Fibroblast of pulmonary artery (primary cell): ENCODE measurements around the gene MICOS13.

ENCODE experiments used
- DNase-seq: peaks from one replicate; pipeline ENCODE4 v3.0.0-alpha.2; 2010; ENCODE audit warnings: low read depth
- H3K4me3 ChIP-seq: replicated peaks from 2 replicates; pipeline ENCODE4 v1.5.1; 2011; ENCODE audit warnings: low read depth, mild to moderate bottlenecking, control low read depth, low read length, moderate library complexity
- TF ChIP-seq, protein P1 (sequence below): IDR thresholded peaks from 2 replicates; pipeline ENCODE4 v1.5.1; 2011; ENCODE audit warnings: mild to moderate bottlenecking, control low read depth, low read length, inconsistent platforms; ENCODE audit errors: missing control alignments

Gene MICOS13

DNA sequence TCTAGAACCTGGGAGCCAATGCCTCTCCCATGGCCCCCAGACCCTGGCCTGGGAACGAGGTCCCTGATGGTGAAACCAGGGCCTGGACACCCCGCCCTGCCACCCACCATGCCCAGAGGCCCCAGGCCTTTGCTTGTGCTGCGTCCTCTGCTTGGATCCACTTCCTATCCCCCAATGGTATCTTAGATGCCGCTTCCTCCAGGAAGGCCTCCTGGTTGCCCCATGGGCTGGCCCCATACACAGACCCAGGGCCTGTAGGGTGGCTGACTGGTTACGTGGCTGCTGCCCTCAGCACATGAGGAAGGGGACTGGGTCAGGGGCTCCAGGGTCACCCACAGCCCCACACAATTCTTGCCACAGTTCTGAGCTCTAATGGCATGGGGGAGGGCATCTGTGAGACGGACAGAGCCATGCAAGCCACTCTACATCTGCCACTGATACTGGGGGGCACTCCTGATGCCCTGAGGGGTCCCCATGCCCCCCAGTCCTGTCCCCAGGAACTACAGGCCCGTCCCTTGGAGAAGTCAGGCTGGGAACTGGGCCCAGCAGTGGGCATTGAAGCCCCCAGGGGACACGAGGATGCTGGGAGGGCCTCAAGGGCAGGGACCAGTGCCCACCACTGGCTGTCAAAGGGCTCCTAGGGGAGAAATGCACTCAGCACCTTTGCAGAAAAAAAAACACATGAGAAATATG is 14.8 kb upstream of the MICOS13 start:
- no peak for DNase-seq
- no peak overlapping the region for H3K4me3 ChIP-seq
- TF ChIP-seq, protein P1, sequence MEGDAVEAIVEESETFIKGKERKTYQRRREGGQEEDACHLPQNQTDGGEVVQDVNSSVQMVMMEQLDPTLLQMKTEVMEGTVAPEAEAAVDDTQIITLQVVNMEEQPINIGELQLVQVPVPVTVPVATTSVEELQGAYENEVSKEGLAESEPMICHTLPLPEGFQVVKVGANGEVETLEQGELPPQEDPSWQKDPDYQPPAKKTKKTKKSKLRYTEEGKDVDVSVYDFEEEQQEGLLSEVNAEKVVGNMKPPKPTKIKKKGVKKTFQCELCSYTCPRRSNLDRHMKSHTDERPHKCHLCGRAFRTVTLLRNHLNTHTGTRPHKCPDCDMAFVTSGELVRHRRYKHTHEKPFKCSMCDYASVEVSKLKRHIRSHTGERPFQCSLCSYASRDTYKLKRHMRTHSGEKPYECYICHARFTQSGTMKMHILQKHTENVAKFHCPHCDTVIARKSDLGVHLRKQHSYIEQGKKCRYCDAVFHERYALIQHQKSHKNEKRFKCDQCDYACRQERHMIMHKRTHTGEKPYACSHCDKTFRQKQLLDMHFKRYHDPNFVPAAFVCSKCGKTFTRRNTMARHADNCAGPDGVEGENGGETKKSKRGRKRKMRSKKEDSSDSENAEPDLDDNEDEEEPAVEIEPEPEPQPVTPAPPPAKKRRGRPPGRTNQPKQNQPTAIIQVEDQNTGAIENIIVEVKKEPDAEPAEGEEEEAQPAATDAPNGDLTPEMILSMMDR: no peak

DNA sequence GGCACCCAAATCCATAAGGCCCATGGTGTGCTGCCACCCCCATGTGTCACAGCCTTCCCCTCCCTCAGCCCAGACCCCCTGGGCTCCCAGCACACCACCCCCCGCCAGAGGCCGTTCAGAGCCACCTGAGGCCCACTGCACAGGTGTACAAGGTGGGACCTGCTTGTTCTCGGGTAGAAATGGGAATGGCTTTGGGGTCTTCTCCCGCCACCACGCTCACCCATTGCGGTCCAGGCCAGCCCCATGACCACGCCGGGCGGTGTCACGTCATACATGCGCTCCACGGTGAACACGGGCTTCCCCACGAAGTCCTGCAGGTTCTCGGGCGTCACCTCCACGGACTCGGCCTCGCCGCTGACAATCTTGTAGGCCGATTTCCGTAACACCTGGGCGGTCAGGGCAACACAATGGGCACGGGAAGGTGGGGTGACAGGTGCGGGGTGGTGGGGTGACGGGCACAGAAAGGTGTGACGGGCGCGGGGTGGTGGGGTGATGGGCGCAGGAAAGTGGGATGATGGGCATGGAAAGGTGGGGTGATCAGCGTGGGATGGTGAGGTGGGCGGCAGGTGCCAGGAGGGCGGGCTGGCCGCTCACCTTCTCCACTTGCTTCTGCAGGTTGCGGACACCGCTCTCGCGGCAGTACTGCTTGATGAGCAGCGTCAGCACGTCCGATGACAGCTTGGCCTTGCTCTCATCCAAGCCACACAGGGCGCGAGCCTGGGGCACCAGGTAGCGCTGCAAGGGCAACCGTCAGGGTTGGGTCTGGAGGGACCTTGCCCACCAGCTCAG is 14.0 kb upstream of the MICOS13 start:
- no peak for DNase-seq
- TF ChIP-seq, protein P1: no peak
- H3K4me3 ChIP-seq: no peak overlapping the region

- no peak overlapping the region for H3K4me3 ChIP-seq
- no peak for DNase-seq
- TF ChIP-seq, protein P1: no peak
Observed at GRCh38 chr19:5693195-5694166, 13.2 kb upstream of the MICOS13 start.

DNA sequence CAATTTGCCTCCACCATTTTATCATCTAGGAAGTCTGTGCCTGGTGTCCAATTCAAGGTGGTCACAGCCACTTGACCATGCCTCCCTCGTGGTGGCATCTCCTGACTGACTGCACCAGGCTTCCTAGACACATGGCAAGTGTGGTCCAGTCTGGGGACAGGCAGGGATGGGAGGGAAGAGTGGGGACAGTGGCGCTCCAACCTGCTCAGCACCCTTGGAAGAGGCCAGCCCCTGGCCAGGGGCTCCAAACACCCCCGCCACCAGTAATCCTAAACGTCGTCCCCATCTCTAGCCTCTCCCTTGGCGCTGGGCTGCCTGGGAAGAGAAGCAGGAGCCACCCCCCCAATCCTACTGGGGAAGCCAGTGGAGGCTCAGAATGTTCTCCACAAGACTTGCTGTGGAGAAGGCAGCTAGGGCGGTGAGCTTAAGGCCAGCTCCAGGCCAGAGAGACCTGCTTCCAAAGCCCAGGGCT is 12.4 kb upstream of the MICOS13 start:
- TF ChIP-seq, protein P1: no peak
- DNase-seq: no peak
- H3K4me3 ChIP-seq: no peak overlapping the region

DNA sequence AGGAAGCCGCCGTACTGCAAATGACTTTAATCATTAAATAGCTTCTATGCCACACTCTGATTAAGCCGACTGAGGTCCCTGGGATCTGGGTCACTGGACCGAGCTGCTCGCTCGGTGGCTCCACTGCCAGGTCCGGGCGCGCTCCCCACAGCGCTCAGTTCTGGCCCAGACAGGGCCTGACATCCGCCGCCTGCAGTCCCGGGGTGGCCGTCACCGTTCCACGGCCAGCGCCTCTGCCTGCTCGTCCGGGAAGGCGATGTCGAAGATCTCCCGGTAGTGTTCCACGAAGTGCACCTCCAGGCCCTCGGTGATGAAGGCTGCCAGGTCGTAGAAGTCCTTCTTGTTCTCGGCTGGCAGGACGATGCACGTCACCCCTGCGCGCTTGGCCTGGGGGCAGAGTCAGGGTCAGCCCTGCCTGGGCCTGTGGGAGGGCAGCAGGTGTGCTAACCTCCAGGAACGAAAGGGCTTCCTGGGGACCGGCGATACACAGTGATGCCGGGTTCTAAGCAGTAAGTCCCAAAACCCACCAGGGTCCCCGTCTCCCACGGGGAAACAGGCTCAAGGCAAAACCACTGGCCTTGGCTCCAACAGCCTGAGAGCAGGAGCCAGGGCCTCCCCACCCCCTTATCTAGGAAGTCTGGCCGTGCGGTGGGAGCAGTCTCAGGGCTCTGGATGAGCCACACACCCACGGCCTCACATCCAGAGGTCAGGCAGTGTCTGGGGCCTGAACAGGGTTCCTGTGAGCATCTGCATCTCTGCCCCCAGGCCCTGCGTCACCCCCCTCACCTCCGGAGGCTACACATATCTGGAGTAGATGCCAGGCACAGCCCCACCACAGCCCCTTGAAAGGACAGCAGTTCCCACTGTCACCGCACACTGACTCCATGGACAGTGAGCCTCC is 11.8 kb upstream of the MICOS13 start:
- peak overlapping the region; percentile 97 for H3K4me3 ChIP-seq
- TF ChIP-seq, protein P1: no peak
- no peak for DNase-seq
